HG03175 (cell line): ENCODE measurements around the gene LGALS4.
"Not testable (repeated sequence)": the region's sequence is repeated elsewhere in the genome, so short reads cannot be mapped to it uniquely, and the experiment has no call there.

Experiments
- ATAC-seq: cut with Tn5 transposase; IDR thresholded peaks from one replicate; pipeline ENCODE4 v1.9.1; 2021; ENCODE audit warnings: mild to moderate bottlenecking, moderate library complexity; ENCODE audit not compliant: unreplicated experiment

The LGALS4 gene

GRCh38 chr19:38842439-38843174 is 29.9 kb upstream of the LGALS4 start:
- no peak for ATAC-seq

DNA sequence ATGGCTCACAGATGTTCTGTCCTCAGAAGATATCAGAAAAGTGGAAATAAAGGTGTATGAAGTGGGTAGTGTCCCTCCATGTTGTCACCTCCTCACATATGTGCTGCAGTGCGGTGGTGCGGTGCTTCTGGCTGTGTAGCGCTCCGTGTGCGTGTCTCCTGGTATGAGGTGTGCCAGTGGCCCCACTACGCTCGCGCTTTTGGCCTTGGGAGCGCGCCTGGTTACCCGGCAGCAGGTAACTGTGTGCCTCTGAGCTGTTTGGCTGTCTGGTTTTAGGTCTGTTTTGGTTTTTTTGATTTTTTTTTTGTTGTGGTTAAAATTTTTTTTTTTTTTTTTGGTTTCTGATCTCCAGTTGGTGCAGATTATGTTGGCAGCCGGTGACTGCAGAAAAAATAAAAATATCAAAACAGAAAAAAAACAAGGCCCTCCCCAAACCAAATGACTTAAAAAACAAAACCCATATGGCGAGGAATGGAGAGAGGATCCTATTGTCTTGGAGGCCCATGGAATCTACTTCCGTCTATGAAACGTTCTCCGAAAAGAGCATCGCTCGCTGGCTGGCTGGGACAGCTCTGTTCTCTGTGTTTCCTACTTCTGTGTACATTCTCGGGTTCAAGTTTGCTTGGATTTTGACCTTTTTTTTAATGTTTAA is 29.2 kb upstream of the LGALS4 start:
- no peak for ATAC-seq

DNA sequence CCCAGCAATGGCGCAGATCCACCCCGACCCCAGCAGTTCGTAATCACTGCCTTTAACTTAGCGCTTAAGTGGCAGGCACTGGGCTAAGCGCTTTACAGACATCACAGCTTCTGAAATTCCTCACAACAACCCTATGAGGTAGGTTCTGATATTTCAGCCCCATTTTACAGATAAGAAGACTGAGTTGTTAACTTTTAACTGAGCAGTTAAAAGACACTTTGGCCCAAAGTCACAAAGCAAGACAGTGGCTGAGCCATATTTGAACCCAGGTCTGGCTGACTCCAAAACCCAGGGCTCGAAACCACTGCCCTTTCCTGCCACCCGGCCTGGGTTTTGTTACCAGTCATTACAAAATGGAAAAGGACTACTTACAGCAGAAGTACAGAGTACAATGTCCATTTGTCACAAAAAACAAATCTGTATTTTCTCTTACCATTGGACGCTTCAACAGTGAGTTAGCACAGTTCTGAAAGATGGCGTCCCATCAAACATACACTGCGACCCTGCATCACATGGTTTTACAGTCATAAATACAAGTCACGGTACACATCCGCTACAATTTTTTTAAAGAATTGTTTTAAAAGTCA is 28.5 kb upstream of the LGALS4 start:
- ATAC-seq: no peak

GRCh38 chr19:38840583-38840968 is 27.8 kb upstream of the LGALS4 start:
- ATAC-seq: no peak

GRCh38 chr19:38839816-38840582 is 27.3 kb upstream of the LGALS4 start:
- no peak for ATAC-seq

DNA sequence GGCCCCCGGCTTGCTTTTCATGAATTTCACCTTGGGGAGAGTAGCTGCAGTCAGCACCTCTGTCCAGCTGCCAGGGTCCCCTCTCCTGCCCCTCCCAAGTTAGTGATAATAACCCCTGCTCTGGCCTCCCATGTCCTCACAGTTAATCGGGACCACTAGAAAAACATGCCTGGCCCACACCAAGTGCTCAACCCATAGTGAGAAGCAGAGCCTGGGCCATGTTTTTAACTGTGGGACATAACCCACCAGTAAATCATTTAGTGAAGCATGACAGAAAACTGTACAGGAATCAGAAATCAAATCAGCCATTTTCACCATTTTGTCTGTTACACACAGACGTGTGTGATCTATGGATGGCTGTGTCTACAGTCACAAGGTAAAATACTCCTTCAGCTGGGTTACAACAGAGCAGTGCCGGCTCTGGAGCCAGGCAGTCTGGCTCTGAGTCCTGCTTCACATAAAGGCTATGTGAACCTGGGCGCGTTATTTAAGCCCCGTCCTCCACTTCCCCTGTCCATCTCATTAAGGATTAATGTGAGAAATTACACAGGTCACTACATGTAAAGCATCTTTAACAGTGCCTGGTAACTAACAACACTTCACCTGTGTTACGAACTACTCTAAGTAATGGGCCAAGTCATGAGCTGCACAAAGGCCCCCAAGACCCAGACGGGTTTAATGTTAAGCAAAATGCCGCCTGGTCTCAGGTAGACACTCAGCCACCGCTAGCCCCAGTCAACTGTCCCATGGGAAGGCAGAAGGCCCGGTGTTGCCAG is 26.4 kb upstream of the LGALS4 start:
- no peak for ATAC-seq

- ATAC-seq: no peak
These were observed 25.7 kb upstream of the LGALS4 start for GRCh38 chr19:38838208-38838985.

DNA sequence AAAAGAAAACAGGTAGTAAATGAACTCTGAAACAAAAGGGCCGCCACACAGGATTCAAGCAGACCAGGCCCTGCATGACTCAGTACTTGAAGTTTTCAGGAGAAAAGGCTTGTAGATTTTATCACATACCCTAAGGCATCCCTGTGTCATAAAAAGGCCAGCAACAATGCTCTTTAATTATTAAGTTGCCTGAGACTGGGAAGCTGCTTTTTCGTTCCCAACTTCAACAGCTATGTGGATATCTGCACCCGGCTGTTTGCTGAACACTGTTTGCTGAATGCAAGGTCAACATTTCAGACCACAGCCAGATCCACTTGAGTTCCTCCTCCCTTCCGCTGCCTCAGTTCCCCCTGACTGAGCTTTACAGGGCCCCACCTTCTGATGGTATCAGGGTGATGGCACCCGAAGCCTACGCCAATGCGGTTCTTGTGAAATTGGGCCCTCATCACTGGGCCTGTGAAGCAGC is 24.9 kb upstream of the LGALS4 start:
- no peak for ATAC-seq

- ATAC-seq: no peak
These were observed 24.4 kb upstream of the LGALS4 start for GRCh38 chr19:38836983-38837626.

DNA sequence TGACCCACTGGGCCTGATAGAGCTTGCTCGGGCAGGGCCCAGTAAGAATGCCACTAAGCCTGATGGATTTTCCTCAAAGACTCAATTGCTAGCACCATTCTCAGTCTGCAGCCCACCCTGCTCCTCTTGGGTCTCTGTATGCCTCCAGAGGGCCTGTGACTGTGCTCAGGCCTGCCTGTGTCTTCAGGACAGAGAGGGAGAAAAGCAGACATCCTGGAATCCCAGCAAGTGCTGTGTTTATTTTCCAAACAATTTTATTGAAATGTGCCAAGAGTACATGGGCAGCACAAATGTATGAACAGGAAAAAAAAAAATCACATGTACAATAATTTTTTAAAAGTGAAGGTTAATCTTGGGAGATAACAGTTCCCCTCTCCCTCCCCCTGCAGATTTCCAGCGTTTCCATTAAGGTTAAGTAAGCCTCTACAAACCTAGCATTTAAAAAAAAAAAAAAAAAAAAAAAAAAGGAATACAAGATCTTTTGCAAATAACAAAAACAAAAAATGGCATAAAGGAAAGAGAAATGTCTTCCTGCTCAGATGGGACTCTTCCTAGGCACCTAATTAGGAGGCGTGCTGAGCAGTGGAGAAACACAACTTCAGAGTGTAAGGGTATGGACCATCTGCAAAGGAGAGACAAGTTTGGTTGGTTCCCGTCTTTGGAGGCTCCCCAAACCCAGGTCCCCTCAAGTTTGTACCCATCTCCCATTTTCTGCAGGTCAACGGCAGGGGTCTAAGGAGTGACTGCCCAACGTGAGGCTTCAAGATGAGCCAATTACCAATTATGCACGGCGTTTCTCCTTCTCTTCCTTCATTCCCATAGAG is 23.6 kb upstream of the LGALS4 start:
- ATAC-seq: no peak

DNA sequence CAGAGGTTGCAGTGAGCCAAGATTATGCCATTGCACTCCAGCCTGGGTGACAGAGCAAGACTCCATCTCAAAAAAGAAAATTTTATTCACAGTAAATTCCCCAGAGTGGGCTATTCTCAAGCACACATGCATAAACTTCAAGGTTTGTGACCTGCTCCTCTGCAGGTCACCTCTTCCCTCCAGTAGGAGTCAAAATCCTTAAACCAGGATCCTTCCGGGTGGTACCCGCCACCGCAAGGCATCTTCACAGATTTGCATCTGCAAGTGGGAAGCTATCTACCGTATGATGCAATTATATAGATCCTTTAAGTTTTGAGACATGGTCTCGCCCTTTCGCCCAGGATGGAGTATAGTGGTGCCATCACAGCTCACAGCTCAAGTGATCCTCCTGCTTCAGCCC is 21.8 kb upstream of the LGALS4 start:
- ATAC-seq: no peak

DNA sequence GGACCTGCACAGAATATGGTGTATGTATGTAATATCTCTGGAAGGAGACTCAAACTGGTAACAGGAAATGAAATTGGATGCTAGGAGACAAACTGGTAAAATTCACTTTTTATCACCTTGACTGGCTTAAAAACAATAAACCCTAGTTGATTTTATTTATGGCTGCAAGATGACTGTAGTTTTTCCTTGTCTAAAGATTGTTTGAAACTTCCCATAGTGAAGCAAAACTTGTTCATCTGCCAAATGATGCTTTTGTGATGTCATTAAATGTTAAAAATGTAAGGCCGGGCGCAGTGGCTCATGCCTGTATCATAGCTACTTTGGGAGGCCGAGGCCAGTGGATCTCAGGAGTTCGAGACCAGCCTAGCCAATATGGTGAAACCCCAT is 21.4 kb upstream of the LGALS4 start:
- ATAC-seq: no peak

GRCh38 chr19:38833092-38833425 is 20.3 kb upstream of the LGALS4 start:
- ATAC-seq: no peak

DNA sequence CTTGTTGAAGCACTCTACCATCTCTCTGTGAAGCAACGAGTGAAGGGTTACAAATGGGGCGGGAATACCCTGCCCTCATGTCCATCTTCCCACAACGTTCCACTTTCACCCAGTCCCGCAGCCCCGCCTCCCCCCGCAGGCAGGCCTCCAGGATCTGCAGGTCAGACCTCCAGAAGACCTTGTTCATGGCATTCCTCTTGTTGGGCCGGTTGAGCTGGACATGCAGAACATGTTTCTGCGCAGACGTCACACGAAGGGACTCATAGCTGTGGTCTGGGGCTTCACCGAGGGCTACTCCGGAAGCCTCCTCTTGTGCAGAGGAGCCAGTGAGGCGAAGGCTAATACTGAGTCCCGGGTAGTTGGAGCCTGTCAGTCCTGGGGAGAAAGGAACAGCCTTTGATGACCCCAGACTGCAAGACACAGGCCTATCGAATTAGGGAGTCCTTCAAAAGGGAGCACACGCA is 18.4 kb upstream of the LGALS4 start:
- peak; percentile 44 for ATAC-seq

DNA sequence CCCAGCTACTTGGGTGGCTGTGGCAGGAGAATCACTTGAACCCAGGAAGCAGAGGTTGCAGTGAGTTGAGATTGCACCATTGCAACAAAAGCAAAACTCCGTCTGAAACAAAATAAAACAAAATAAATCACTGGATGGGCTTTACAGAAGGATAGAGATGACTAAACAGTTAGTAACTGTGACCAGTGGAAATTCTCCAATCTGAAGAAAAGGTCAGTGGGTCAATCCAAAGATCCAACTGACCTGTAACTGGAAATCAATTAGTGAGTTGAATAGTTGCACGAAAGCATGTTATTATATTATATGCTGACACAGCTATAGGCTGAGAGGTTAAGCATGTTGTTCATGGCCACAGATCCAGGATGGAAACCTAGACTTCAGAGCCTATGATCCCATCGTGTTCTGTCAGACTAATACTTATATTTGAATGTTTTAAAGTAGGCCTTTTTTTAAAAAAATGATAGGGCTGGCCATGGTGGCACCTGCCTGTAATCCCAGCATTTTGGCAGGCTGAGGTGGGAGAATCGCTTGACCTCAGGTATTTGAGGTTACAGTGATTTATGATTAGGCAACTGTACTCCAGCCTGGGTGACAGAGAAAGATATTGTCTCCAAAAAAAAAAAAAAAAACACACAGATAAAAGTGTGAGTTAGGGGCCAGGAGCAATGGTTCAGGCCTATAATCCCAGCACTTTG is 17.4 kb upstream of the LGALS4 start:
- no peak for ATAC-seq

- ATAC-seq: not testable (repeated sequence)
These were observed 16.5 kb upstream of the LGALS4 start for GRCh38 chr19:38829203-38829602.

GRCh38 chr19:38826856-38827551 is 14.3 kb upstream of the LGALS4 start:
- ATAC-seq: no peak
